Medulla oblongata (tissue), 1 donor: ENCODE data around the gene CD48.
"Not testable (repeated sequence)": the region's sequence is repeated elsewhere in the genome, so short reads cannot be mapped to it uniquely, and the experiment has no call there.

Source experiments
- DNase-seq: peaks from one replicate; pipeline ENCODE4 v3.0.0-alpha.2; 2015; ENCODE audit errors: extremely low spot score

Gene CD48

GRCh38 chr1:160713161-160713560 lies 1.5 kb upstream of the CD48 start:
- no peak for DNase-seq

- peak; percentile 62 for DNase-seq
Measured at GRCh38 chr1:160712525-160713080, 981 bp upstream of the CD48 start.

- DNase-seq, result no peak
Measured at GRCh38 chr1:160711276-160711601, 383 bp downstream of the CD48 start.

GRCh38 chr1:160710517-160711252 lies 937 bp downstream of the CD48 start:
- no peak for DNase-seq

GRCh38 chr1:160709715-160710114 lies 1.9 kb downstream of the CD48 start:
- no peak for DNase-seq

- DNase-seq, result no peak
Measured at GRCh38 chr1:160708801-160709200, 2.8 kb downstream of the CD48 start.

GRCh38 chr1:160708118-160708517 lies 3.5 kb downstream of the CD48 start:
- no peak for DNase-seq

GRCh38 chr1:160707236-160708064 lies 4.2 kb downstream of the CD48 start:
- no peak for DNase-seq

- no peak for DNase-seq
Measured at GRCh38 chr1:160706526-160707235, 4.9 kb downstream of the CD48 start.

GRCh38 chr1:160705742-160706141 lies 5.9 kb downstream of the CD48 start:
- DNase-seq, result no peak

GRCh38 chr1:160705212-160705621 lies 6.4 kb downstream of the CD48 start:
- not testable (repeated sequence) for DNase-seq

GRCh38 chr1:160704250-160704649 lies 7.4 kb downstream of the CD48 start:
- DNase-seq, result no peak

- no peak for DNase-seq
Measured at GRCh38 chr1:160702100-160702499, 9.5 kb downstream of the CD48 start.

GRCh38 chr1:160692390-160692789 lies 19.2 kb downstream of the CD48 start:
- DNase-seq, result not testable (repeated sequence)

- no peak for DNase-seq
Measured at GRCh38 chr1:160685266-160685665, 26.4 kb downstream of the CD48 start.

GRCh38 chr1:160682983-160683865 lies 28.4 kb downstream of the CD48 start:
- DNase-seq, result no peak

GRCh38 chr1:160681891-160682140 lies 29.8 kb downstream of the CD48 start:
- DNase-seq, result no peak

GRCh38 chr1:160681066-160681890 lies 30.3 kb downstream of the CD48 start:
- peak; percentile 70 for DNase-seq

GRCh38 chr1:160680399-160680798 lies 31.2 kb downstream of the CD48 start:
- DNase-seq, result no peak

- DNase-seq, result no peak
Measured at GRCh38 chr1:160679893-160680292, 31.7 kb downstream of the CD48 start.
